Breast epithelium (tissue), 3 donors: ENCODE measurements around the gene BRINP1.

Experiments
- POLR2AphosphoS5 ChIP-seq, 3 donors: sonication (generic); formaldehyde crosslinking; IDR thresholded peaks; one replicate each; pipeline ENCODE4 v1.6.1; 2017; ENCODE audit warnings: antibody characterized with exemption in 3 of 3
- TF ChIP-seq, protein P1 (sequence below), 3 donors: fragments of 450-650 bp; IDR thresholded peaks; one replicate each; pipeline ENCODE4 v1.5.1; 2016 to 2017; ENCODE audit warnings: antibody characterized with exemption in 3 of 3, mild to moderate bottlenecking in 3 of 3, moderate library complexity in 3 of 3

DNA sequence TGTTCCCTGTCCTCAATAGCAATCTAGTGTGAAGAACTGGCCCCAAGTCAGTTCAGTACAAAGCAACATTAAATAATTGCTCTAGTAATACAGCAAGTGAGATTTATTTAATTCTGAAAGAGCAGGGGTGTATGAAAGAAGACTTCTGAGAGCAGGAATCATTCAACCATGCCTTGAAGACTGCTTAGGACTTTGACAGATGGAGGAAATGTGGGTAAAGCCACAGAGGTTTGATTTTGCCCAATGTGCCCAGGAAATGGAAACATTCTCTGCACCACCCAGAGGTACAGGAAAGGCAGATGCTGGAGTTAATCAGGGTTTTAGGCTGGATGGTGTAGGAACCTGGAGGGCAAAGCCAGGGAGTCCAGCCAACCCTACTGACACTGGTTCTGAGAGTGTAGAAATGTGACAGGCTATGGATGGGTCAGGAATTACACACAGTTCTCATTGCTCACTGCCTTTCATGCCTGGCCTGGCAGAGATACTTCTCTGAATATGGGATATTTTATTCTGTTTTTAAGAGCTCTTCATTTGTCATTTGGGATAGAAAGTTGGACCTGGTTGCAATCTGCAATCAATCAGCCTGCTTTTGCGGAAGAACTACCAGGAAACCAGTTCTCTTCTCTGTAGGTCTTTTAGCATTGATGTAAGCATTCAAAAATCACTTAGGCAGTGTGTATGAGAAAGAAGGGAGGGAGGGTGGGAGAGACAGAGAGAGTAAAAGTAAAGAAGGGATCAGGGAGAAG, 88.3 kb downstream of the BRINP1 start:
- TF ChIP-seq, protein P1, sequence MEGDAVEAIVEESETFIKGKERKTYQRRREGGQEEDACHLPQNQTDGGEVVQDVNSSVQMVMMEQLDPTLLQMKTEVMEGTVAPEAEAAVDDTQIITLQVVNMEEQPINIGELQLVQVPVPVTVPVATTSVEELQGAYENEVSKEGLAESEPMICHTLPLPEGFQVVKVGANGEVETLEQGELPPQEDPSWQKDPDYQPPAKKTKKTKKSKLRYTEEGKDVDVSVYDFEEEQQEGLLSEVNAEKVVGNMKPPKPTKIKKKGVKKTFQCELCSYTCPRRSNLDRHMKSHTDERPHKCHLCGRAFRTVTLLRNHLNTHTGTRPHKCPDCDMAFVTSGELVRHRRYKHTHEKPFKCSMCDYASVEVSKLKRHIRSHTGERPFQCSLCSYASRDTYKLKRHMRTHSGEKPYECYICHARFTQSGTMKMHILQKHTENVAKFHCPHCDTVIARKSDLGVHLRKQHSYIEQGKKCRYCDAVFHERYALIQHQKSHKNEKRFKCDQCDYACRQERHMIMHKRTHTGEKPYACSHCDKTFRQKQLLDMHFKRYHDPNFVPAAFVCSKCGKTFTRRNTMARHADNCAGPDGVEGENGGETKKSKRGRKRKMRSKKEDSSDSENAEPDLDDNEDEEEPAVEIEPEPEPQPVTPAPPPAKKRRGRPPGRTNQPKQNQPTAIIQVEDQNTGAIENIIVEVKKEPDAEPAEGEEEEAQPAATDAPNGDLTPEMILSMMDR (IDR thresholded peaks at IDR 0.05) = no peak
- no peak for TF ChIP-seq POLR2AphosphoS5 (IDR thresholded peaks at IDR 0.05)
